HL-60/S4 treated with phorbol 12-myristate 13-acetate at 8.2 ng/mL for 4 days and 3 days (cell line): ENCODE data around the gene TBC1D14.

Experiments
- in situ Hi-C: fragments of 300-500 bp; cut with MboI; formaldehyde crosslinking; loops from 2 replicates; pipeline ENCODE4 v1.15.0; 2022; ENCODE audit warnings: low sequenced_read_pairs

Gene TBC1D14

GRCh38 chr4:6926681-6927478, 17.3 kb downstream of the TBC1D14 start:
- in situ Hi-C loops: no loop called here

DNA sequence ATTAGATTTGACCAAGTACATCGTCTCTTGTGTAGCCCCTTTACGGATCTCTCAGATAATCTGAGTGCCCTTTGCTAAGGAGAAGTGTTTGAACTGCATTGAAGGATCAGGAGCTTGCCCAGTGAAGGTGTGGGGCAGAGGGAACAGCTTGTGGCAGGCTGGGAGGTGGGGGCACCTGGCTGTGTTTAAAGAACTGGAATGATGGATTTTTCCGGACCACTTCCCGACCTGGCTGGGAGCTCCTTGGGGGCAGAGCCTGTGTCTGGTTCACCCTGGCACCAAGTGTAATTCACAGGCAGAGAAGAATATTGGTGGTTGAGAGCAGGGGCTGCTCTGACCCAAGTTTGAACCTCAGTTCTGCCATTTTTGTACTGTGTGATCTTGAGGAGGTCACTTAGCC, 18.5 kb downstream of the TBC1D14 start:
- in situ Hi-C loops: no loop called here

DNA sequence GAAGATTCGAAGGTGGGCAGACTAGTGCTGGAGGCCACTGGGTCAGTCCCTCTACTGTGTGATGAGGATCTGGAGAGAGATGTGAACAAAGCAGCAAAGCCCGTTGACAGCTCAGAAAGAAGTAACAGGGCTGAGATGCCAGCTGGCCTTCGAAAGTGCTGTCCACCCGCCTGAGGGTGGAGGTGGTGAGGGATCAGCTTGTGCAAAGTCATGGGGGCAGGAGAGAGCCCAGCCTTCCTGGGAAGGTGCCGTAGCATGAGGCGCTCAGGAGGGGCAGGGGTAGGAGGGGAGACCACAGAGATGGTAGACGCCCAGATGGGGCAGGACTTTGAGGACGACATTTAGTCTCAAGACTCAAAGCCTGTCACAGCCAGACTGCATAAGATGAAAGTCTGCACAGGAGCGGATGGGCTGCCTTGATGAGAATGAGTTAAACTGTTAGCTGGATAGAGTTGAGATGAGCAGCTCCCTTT, 19.7 kb downstream of the TBC1D14 start:
- in situ Hi-C loops: no loop called here

GRCh38 chr4:6929812-6930464, 20.3 kb downstream of the TBC1D14 start:
- in situ Hi-C loops: no loop called here

- in situ Hi-C loops: no loop called here
These were observed 22.8 kb downstream of the TBC1D14 start for GRCh38 chr4:6932475-6932874.

DNA sequence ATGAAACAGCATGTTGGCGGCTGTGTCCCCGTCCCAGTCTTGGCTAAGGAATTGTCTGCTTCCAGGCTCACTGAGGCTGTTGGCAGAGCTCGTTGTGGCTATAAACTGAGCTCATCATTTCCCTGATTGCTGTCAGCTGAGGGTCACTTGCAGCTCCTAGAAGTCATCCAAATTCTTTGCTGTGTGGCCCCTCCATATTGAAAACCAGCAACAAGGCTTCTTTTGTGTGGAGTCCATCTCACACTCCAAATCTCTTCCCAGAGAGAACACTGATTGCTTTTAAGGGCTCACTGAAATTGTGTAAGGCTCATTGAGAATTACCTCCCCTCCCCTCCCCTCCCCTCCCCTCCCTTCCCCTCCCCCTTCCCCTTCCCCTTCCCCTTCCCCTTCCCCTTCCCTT, 23.3 kb downstream of the TBC1D14 start:
- in situ Hi-C loops: no loop called here

- in situ Hi-C loops: no loop called here
These were observed 24.2 kb downstream of the TBC1D14 start for GRCh38 chr4:6933691-6934430.

DNA sequence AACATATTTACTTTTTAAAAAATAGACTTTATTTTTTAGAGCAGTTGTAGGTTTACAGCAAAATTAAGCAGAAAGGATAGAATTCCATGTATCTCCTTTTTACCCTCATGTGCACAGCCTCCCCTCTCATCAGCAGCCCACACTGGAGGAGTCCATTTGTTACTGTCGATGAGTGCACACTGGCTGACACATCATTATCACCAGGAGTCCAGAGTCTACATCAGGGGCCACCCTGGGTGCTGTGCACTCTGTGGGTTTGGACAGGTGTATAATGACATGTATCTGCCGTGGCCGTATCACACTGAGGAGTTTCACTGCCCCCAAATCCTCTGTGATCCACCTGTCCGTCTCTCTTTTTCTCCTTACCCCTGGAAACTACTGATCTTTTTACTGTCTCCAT, 26.3 kb downstream of the TBC1D14 start:
- in situ Hi-C loops: no loop called here

DNA sequence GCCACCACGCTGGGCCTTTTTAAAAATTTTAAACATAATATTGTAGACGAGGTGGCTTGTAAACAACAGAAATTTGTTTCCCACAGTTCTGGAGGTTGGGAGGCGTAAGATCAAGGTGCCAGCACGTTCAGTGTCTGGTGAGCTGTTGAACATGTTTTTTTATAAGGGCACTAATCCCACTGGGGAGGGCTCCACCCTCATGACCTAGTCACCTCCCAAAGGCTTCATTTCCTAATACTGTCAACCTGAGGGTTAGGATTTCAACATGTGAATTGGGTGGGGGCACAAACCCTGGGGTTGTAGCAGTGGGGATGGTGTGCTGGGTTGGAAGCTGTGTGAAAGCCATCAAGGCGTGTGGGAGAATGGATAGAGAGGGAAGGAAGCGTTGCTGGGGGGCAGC, 27.6 kb downstream of the TBC1D14 start:
- in situ Hi-C loops: no loop called here

- in situ Hi-C loops: no loop called here
These were observed 28.1 kb downstream of the TBC1D14 start for GRCh38 chr4:6937754-6938153.

- in situ Hi-C loops: no loop called here
These were observed 28.6 kb downstream of the TBC1D14 start for GRCh38 chr4:6938237-6938636.

- in situ Hi-C loops: no loop called here
These were observed 29.1 kb downstream of the TBC1D14 start for GRCh38 chr4:6938647-6939271.

- in situ Hi-C loops: no loop called here
These were observed 30.4 kb downstream of the TBC1D14 start for GRCh38 chr4:6939761-6940743.

GRCh38 chr4:6940744-6941137, 31.1 kb downstream of the TBC1D14 start:
- in situ Hi-C loops: no loop called here

GRCh38 chr4:6941796-6942195, 32.2 kb downstream of the TBC1D14 start:
- in situ Hi-C loops: no loop called here

DNA sequence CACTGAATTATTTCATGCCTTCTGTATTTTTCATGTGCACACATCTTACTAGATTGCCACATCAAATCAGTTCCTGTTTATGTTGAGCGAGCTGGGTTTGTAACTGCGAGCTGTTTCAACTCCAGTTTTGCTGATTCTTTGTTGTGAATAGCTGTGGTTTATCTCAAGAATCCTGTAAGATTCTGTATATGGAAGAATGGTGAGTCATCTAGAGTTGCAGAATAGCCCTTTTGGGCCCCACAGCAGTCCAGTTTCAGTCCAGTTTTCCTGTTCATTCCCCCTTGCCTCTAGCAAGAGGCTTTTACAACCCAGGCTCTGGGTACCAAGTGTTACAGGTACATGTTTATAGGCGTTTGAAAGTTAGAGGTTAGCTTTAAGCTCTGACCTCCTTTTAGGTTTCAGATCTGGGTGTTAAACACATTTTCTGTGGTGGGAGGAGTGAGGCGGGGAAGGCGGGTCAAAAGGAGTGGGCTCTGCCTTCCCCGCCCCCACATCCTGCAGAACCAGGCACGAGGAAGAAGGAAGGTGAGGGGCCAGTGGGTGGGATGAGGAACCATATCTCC, 32.7 kb downstream of the TBC1D14 start:
- in situ Hi-C loops: no loop called here

DNA sequence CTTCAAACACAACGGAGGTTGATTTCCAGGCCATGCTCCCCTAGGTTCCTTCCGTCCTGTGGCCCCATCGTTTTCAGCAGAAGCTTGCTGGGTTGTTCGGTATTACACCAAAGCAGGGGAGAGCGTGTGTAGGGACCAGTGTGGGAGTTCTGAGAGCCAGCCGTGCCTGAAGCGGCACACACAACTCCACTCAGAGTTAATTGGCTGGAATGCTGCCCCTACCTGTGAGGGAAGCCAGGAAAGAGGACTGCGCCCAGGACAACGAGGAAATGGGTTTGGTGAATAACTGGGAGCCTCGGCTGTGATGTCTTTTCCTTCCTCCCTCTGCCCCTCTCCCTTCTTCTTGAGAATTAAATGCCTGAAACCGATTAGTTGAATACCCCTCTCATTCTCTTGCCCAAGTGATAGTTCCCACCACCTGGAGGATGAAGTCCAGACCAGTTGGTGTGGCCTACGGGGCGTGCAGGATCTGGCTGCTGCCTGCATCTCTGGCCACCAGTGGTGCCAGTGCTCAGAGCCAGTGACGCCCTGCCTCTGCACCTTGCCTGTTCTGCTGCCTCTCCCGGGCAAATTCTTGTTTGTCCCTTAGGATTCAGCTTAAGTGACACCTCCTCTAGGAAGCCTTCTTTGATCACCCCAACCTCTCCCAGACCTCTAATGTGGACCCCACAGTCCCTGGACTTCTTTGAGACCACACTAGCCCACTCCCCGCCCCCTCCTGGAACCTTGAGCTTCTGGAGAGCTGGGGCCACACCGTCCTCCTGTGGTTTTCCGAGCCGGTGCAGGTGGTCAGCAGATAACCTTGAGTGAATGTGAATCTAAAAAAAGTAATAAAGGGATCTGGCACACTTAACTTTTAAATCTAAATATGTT, 33.6 kb downstream of the TBC1D14 start:
- in situ Hi-C loops: no loop called here

- in situ Hi-C loops: no loop called here
These were observed 34.2 kb downstream of the TBC1D14 start for GRCh38 chr4:6943885-6944225.
